Liver (tissue), 9 donors: ENCODE data around the gene MYOG. TPM values are rescaled to one million over a fixed set of nuclear protein-coding genes. Genes with fewer than 3 reads are reported as not detected.

ENCODE experiments used
- DNase-seq: peaks from one replicate; pipeline ENCODE4 v3.0.0-alpha.2; 2017; ENCODE audit warnings: low spot score
- H3K27ac ChIP-seq, 2 donors: one replicate each; pipeline ENCODE4 v1.7.0; 2013; ENCODE audit warnings: inconsistent platforms in 2 of 2, low read length in 2 of 2, control low read depth in 1 of 2, low read depth in 1 of 2, mild to moderate bottlenecking in 1 of 2
- H3K27me3 ChIP-seq, 4 donors: one replicate each; pipeline versions ENCODE4 v1.6.1 to v1.7.0; 2013; ENCODE audit warnings: low read length in 3 of 4, inconsistent platforms in 1 of 4, mild to moderate bottlenecking in 1 of 4, moderate library complexity in 1 of 4; ENCODE audit not compliant: control insufficient read depth in 4 of 4, insufficient read depth in 4 of 4
- H3K36me3 ChIP-seq, 4 donors: one replicate each; pipeline versions ENCODE4 v1.6.1 to v1.7.0; 2013; ENCODE audit warnings: low read length in 3 of 4, mild to moderate bottlenecking in 3 of 4, low read depth in 1 of 4, moderate library complexity in 1 of 4; ENCODE audit not compliant: control insufficient read depth in 4 of 4, insufficient read depth in 3 of 4
- H3K4me1 ChIP-seq, 4 donors: one replicate each; pipeline versions ENCODE4 v1.6.1 to v1.7.0; 2013; ENCODE audit warnings: low read length in 3 of 4, mild to moderate bottlenecking in 3 of 4, moderate library complexity in 1 of 4; ENCODE audit not compliant: control insufficient read depth in 4 of 4, insufficient read depth in 4 of 4
- H3K4me3 ChIP-seq, 3 donors: one replicate each; pipeline versions ENCODE4 v1.6.1 to v1.7.0; 2013; ENCODE audit warnings: low read length in 3 of 3, control low read depth in 1 of 3, low read depth in 1 of 3, mild to moderate bottlenecking in 1 of 3
- H3K9ac ChIP-seq, 2 donors: one replicate each; pipeline ENCODE4 v1.7.0; 2013; ENCODE audit warnings: low read length in 2 of 2, mild to moderate bottlenecking in 2 of 2, moderate library complexity in 2 of 2, control low read depth in 1 of 2, low read depth in 1 of 2
- H3K9me3 ChIP-seq, 4 donors: one replicate each; pipeline versions ENCODE4 v1.6.1 to v1.7.0; 2013; ENCODE audit warnings: low read length in 3 of 4; ENCODE audit not compliant: control insufficient read depth in 4 of 4
- CTCF ChIP-seq: fragments of 150-350 bp; IDR thresholded peaks from 2 replicates; pipeline ENCODE4 v1.5.1; 2017; ENCODE audit warnings: improper control_type of control experiment, low read depth, low read length; ENCODE audit not compliant: missing input control
- EGR1 ChIP-seq, 2 donors: IDR thresholded peaks; 2 replicates each; pipeline ENCODE4 v1.6.1; 2016 to 2018; ENCODE audit warnings: antibody characterized with exemption in 2 of 2, low read depth in 2 of 2
- FOXA1 ChIP-seq: IDR thresholded peaks from 2 replicates; pipeline ENCODE4 v1.6.1; 2016; ENCODE audit warnings: antibody characterized with exemption
- FOXA2 ChIP-seq: IDR thresholded peaks from 2 replicates; pipeline ENCODE4 v1.6.1; 2016; ENCODE audit warnings: antibody characterized with exemption
- GABPA ChIP-seq, 2 donors: IDR thresholded peaks in 1 of 2; conservative IDR thresholded peaks in 1 of 2; 2 replicates each; pipeline ENCODE4 v1.6.1; 2016; ENCODE audit warnings: antibody characterized with exemption in 2 of 2, mild to moderate bottlenecking in 1 of 2, moderate library complexity in 1 of 2
- HNF4A ChIP-seq, 2 donors: conservative IDR thresholded peaks; 2 replicates each; pipeline ENCODE4 v1.6.1; 2016; ENCODE audit warnings: antibody characterized with exemption in 2 of 2, mild to moderate bottlenecking in 2 of 2
- HNF4G ChIP-seq: IDR thresholded peaks from 2 replicates; pipeline ENCODE4 v1.6.1; 2016; ENCODE audit warnings: antibody characterized with exemption
- JUND ChIP-seq, 2 donors: IDR thresholded peaks; 2 replicates each; pipeline ENCODE4 v1.6.1; 2016; ENCODE audit warnings: antibody characterized with exemption in 2 of 2
- NR2F2 ChIP-seq: IDR thresholded peaks from 2 replicates; pipeline ENCODE4 v1.6.1; 2016; ENCODE audit warnings: antibody characterized with exemption
- RAD21 ChIP-seq, 2 donors: IDR thresholded peaks; 2 replicates each; pipeline ENCODE4 v1.6.1; 2016; ENCODE audit warnings: antibody characterized with exemption in 2 of 2, mild to moderate bottlenecking in 2 of 2
- RXRA ChIP-seq, 2 donors: IDR thresholded peaks; 2 replicates each; pipeline ENCODE4 v1.6.1; 2017 to 2018; ENCODE audit warnings: antibody characterized with exemption in 2 of 2, mild to moderate bottlenecking in 1 of 2
- SP1 ChIP-seq: IDR thresholded peaks from 2 replicates; pipeline ENCODE4 v1.6.1; 2018; ENCODE audit warnings: antibody characterized with exemption, mild to moderate bottlenecking
- TAF1 ChIP-seq: conservative IDR thresholded peaks from 2 replicates; pipeline ENCODE4 v1.6.1; 2016; ENCODE audit warnings: antibody characterized with exemption, mild to moderate bottlenecking
- YY1 ChIP-seq: IDR thresholded peaks from 2 replicates; pipeline ENCODE4 v1.6.1; 2016; ENCODE audit warnings: antibody characterized with exemption, mild to moderate bottlenecking
- ZBTB33 ChIP-seq: IDR thresholded peaks from 2 replicates; pipeline ENCODE4 v1.6.1; 2016; ENCODE audit warnings: antibody characterized with exemption
- WGBS: extraction: QIAGEN DNeasy Blood & Tissue Kit; methylation state at CpG from one replicate; pipeline ENCODE4 v1.1.7; 2013; 5-methylcytosine and 5-hydroxymethylcytosine counted together
- polyA plus RNA-seq, 2 donors: library from polyadenylated mRNA; stranded (reverse) in 1 of 2; unstranded in 1 of 2; fragments of 200-250 nt in 1 of 2; fragments of >200 nt in 1 of 2; fragmentation: Nextera tagmentation in 1 of 2; extraction: Ambion mirVana in 1 of 2; gene quantifications; one replicate each; pipeline versions ENCODE4 v1.2.1 to v1.2.3, GENCODE V29; 2013 to 2015
- total RNA-seq, 2 donors: library from RNA; depleted of rRNA; stranded (reverse); fragments of >200 nt; gene quantifications; one replicate each; pipeline ENCODE4 v1.2.3, GENCODE V29; 2014
- TF ChIP-seq, protein P1 (sequence below): IDR thresholded peaks from 2 replicates; pipeline ENCODE4 v1.6.1; 2016; ENCODE audit warnings: antibody characterized with exemption
- TF ChIP-seq, protein P2 (sequence below): IDR thresholded peaks from 2 replicates; pipeline ENCODE4 v1.6.1; 2016; ENCODE audit warnings: antibody characterized with exemption
- TF ChIP-seq, protein P3 (sequence below): IDR thresholded peaks from 2 replicates; pipeline ENCODE4 v1.6.1; 2016; ENCODE audit warnings: antibody characterized with exemption, mild to moderate bottlenecking
- donor health status: healthy.
- donor health status: healthy.
- donor health status: healthy.
- donor health status: healthy.
- donor health status: healthy.

The MYOG gene
- total and polyA plus RNA-seq, 4 donors: not detected

- TF ChIP-seq, protein P1, sequence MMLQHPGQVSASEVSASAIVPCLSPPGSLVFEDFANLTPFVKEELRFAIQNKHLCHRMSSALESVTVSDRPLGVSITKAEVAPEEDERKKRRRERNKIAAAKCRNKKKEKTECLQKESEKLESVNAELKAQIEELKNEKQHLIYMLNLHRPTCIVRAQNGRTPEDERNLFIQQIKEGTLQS: no peak
- TF ChIP-seq HNF4G (no peak), TAF1 (no peak), GABPA (IDR thresholded peaks at IDR 0.05 in 1 of 2, conservative IDR thresholded peaks at IDR 0.05 in 1 of 2) (no peak), JUND (IDR thresholded peaks at IDR 0.05) (no peak)
Observed at GRCh38 chr1:203073469-203073868, 12.3 kb downstream of the MYOG start (continued).

DNA sequence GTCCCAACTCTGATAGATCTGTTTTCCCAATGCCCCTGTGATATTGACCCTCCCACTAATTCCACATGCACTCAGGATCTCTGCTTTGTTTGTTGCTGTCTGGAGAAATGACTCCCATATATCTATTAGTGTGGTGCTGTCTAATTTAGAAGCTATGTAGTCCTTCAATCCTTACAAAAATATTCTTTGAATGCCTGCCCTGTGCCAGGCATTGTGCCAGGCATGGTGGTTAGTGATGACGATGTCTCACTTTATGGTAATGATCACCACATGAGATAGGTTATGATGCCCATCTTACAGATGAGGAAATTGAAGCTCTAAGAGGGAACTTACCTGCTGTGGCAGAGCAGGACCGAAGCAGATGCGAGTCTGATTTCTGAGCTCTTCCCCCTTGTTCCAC, 12.9 kb downstream of the MYOG start:
- no peak overlapping the region for H3K4me3 ChIP-seq
- H3K36me3 ChIP-seq: no peaks in the 10 kb centered on the region
- peaks cover 0 to 6% (median 0%) of the 10 kb centered on the region in 4 donors for H3K27me3 ChIP-seq
- WGBS: 84% methylated on average over 3 of the region's 3 CpGs
- no peaks in the 10 kb centered on the region for H3K9me3 ChIP-seq
- no peak overlapping the region for H3K27ac ChIP-seq
- TF ChIP-seq, protein P2, sequence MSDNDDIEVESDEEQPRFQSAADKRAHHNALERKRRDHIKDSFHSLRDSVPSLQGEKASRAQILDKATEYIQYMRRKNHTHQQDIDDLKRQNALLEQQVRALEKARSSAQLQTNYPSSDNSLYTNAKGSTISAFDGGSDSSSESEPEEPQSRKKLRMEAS: no peak
- TF ChIP-seq, protein P3, sequence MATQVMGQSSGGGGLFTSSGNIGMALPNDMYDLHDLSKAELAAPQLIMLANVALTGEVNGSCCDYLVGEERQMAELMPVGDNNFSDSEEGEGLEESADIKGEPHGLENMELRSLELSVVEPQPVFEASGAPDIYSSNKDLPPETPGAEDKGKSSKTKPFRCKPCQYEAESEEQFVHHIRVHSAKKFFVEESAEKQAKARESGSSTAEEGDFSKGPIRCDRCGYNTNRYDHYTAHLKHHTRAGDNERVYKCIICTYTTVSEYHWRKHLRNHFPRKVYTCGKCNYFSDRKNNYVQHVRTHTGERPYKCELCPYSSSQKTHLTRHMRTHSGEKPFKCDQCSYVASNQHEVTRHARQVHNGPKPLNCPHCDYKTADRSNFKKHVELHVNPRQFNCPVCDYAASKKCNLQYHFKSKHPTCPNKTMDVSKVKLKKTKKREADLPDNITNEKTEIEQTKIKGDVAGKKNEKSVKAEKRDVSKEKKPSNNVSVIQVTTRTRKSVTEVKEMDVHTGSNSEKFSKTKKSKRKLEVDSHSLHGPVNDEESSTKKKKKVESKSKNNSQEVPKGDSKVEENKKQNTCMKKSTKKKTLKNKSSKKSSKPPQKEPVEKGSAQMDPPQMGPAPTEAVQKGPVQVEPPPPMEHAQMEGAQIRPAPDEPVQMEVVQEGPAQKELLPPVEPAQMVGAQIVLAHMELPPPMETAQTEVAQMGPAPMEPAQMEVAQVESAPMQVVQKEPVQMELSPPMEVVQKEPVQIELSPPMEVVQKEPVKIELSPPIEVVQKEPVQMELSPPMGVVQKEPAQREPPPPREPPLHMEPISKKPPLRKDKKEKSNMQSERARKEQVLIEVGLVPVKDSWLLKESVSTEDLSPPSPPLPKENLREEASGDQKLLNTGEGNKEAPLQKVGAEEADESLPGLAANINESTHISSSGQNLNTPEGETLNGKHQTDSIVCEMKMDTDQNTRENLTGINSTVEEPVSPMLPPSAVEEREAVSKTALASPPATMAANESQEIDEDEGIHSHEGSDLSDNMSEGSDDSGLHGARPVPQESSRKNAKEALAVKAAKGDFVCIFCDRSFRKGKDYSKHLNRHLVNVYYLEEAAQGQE: no peak
- TF ChIP-seq JUND (IDR thresholded peaks at IDR 0.05) (no peak), RXRA (IDR thresholded peaks at IDR 0.05) (no peak), RAD21 (IDR thresholded peaks at IDR 0.05) (no peak), HNF4G (no peak), YY1 (no peak), FOXA1 (no peak), CTCF (no peak), TAF1 (no peak), SP1 (no peak), FOXA2 (no peak), ZBTB33 (no peak), EGR1 (IDR thresholded peaks at IDR 0.05; ENCODE audit: low read depth in 2 of 2) (no peak), HNF4A (conservative IDR thresholded peaks at IDR 0.05) (no peak), NR2F2 (no peak), GABPA (IDR thresholded peaks at IDR 0.05 in 1 of 2, conservative IDR thresholded peaks at IDR 0.05 in 1 of 2) (no peak)
- TF ChIP-seq, protein P1: no peak
- peaks cover 0 to 8% (median 2%) of the 10 kb centered on the region in 4 donors for H3K4me1 ChIP-seq
- H3K9ac ChIP-seq: no peak overlapping the region
- DNase-seq: no peak
